ENCODE results near the gene SLC6A11. TPM values are rescaled to one million over a fixed set of nuclear protein-coding genes. Genes with fewer than 3 reads are reported as not detected.

The SLC6A11 gene
- total and polyA plus RNA-seq, 9 of the 15 experiments (the other 6 are each of a cell fraction or from before 2014, with no cell fraction given) = 0.04 TPM; not detected in 8

- Histone ChIP-seq H3K9me1 (ENCODE audit: control insufficient read depth, insufficient read depth, low read length) (no peaks in the 10 kb centered on the region), H3K4me3 (no peak overlapping the region), H3K4me2 (ENCODE audit: insufficient read depth, low read length) (no peak overlapping the region), H3K9ac (ENCODE audit: insufficient read depth in 1 of 2, low read depth in 2 of 2, low read length in 2 of 2) (no peak overlapping the region), H2AFZ (ENCODE audit: low read depth, low read length) (no peak overlapping the region), H3K9me3 (replicated peaks; ENCODE audit: control insufficient read depth, insufficient read depth, low read depth, low read length) (no peaks in the 10 kb centered on the region), H3K79me2 (ENCODE audit: control insufficient read depth, insufficient read depth, low read length) (no peaks in the 10 kb centered on the region), H3K4me1 (replicated peaks in 1 of 2; ENCODE audit: control insufficient read depth in 2 of 2, insufficient read depth in 2 of 2, low read length in 2 of 2) (no peaks in the 10 kb centered on the region), H3K27me3 (ENCODE audit: control insufficient read depth in 2 of 2, insufficient read depth in 2 of 2, low read length in 2 of 2) (peaks cover 0 to 22% of the 10 kb centered on the region in 2 experiments; a peak in 2 of 5 replicates), H3K27ac (ENCODE audit: extremely low read depth, low read depth, low read length) (no peak overlapping the region), H4K20me1 (replicated peaks; ENCODE audit: control insufficient read depth, insufficient read depth, low read length) (peaks cover 3% of the 10 kb centered on the region), H3K36me3 (ENCODE audit: control insufficient read depth, insufficient read depth, low read length) (no peaks in the 10 kb centered on the region)
- in situ Hi-C loops (cut with MboI) = no loop called here
- TF ChIP-seq FOXK1 (CRISPR knock-in tag; IDR thresholded peaks at IDR 0.05; ENCODE audit: borderline replicate concordance) = no peak
- no peak for TF ChIP-seq MAFF (IDR thresholded peaks at IDR 0.05; ENCODE audit: low read length)
- TF ChIP-seq SIN3B (IDR thresholded peaks at IDR 0.05; ENCODE audit: low read depth) = no peak
- no peak for TF ChIP-seq POLR2AphosphoS5 (IDR thresholded peaks at IDR 0.05; ENCODE audit: control insufficient read depth, insufficient read depth, low read depth, low read length)
- no peak for TF ChIP-seq FOXP1 (CRISPR knock-in tag; IDR thresholded peaks at IDR 0.05)
- TF ChIP-seq SOX6 (IDR thresholded peaks at IDR 0.05) = no peak
- no peak for TF ChIP-seq ZEB2 (IDR thresholded peaks at IDR 0.05)
- FAIRE-seq (no peak), DNase-seq (ENCODE audit: extremely low read depth in 1 of 4, low spot score in 3 of 4) (no peak), ATAC-seq (no peak)
- no TSS peak for BruUV-seq (replicated peaks)
- POLR2A ChIA-PET = no interaction called here
- intact Hi-C loops (cut with micrococcal nuclease) = no loop called here
- WGBS (ENCODE audit: insufficient coverage, low coverage, missing lambda C conversion rate) = 0% methylated on average over 3 of the region's 3 CpGs
- CTCF ChIA-PET (ENCODE audit: low intra/inter-chr PET ratio) = no interaction called here
Measured at GRCh38 chr3:10775828-10776227, 40.2 kb upstream of the SLC6A11 start.

- WGBS (ENCODE audit: insufficient coverage, low coverage, missing lambda C conversion rate) = 0% methylated on average over 2 of the region's 2 CpGs
- H3K9ac ChIP-seq (ENCODE audit: insufficient read depth in 1 of 2, low read depth in 2 of 2, low read length in 2 of 2) = no peak overlapping the region
- in situ Hi-C loops (cut with MboI) = no loop called here
- no peaks in the 10 kb centered on the region for H3K36me3 ChIP-seq (ENCODE audit: control insufficient read depth, insufficient read depth, low read length)
- peaks cover 3% of the 10 kb centered on the region for H4K20me1 ChIP-seq (replicated peaks; ENCODE audit: control insufficient read depth, insufficient read depth, low read length)
- no peaks in the 10 kb centered on the region for H3K4me1 ChIP-seq (replicated peaks in 1 of 2; ENCODE audit: control insufficient read depth in 2 of 2, insufficient read depth in 2 of 2, low read length in 2 of 2)
- no peak overlapping the region for H2AFZ ChIP-seq (ENCODE audit: low read depth, low read length)
- no peak overlapping the region for H3K27ac ChIP-seq (ENCODE audit: extremely low read depth, low read depth, low read length)
- no peak overlapping the region for H3K4me2 ChIP-seq (ENCODE audit: insufficient read depth, low read length)
- ChIA-PET CTCF (ENCODE audit: low intra/inter-chr PET ratio) (no interaction called here), POLR2A (interaction anchor here (0.6 kb wide), 1 partner anchor 113 kb away, joined by 3 read pairs; no protein-coding TSS in a partner anchor)
- H3K27me3 ChIP-seq (ENCODE audit: control insufficient read depth in 2 of 2, insufficient read depth in 2 of 2, low read length in 2 of 2) = peaks cover 0 to 22% of the 10 kb centered on the region in 2 experiments; a peak in 2 of 5 replicates
- no peak for FAIRE-seq
- intact Hi-C loops (cut with micrococcal nuclease) = no loop called here
- no peaks in the 10 kb centered on the region for H3K9me1 ChIP-seq (ENCODE audit: control insufficient read depth, insufficient read depth, low read length)
- no peak overlapping the region for H3K4me3 ChIP-seq
- no peak for DNase-seq (ENCODE audit: extremely low read depth in 1 of 4, low spot score in 3 of 4)
- ATAC-seq = no peak
- no TSS peak for BruUV-seq (replicated peaks)
- H3K79me2 ChIP-seq (ENCODE audit: control insufficient read depth, insufficient read depth, low read length) = no peaks in the 10 kb centered on the region
- no peaks in the 10 kb centered on the region for H3K9me3 ChIP-seq (replicated peaks; ENCODE audit: control insufficient read depth, insufficient read depth, low read depth, low read length)
- TF ChIP-seq CSDE1 (IDR thresholded peaks at IDR 0.05) (no peak), HDAC2 (IDR thresholded peaks at IDR 0.05) (no peak), FOXP4 (CRISPR knock-in tag; IDR thresholded peaks at IDR 0.05; ENCODE audit: borderline replicate concordance) (no peak), RFX5 (IDR thresholded peaks at IDR 0.05; ENCODE audit: low read depth, low read length) (no peak), PHB (CRISPR knock-in tag; IDR thresholded peaks at IDR 0.05) (no peak), TGIF2 (CRISPR knock-in tag; IDR thresholded peaks at IDR 0.05) (no peak), ILF3 (IDR thresholded peaks at IDR 0.05; ENCODE audit: borderline replicate concordance) (no peak), POLR2B (IDR thresholded peaks at IDR 0.05; ENCODE audit: low read depth, partially characterized antibody) (no peak), ZNF655 (CRISPR knock-in tag; IDR thresholded peaks at IDR 0.05) (no peak)
Measured at GRCh38 chr3:10777627-10778026, 38.4 kb upstream of the SLC6A11 start.

Data from K562 (cell line).